ENCODE measurements around the gene CFI.

The CFI gene

GRCh38 chr4:109745830-109746229 lies 56.0 kb downstream of the CFI start:
- Histone ChIP-seq H3K9me3 (ENCODE audit: insufficient read depth, low read length) (no peaks in the 10 kb centered on the region), H3K27me3 (ENCODE audit: low read length) (no peaks in the 10 kb centered on the region), H3K4me2 (ENCODE audit: low read depth, low read length, poor library complexity, severe bottlenecking) (no peak overlapping the region), H4K20me1 (ENCODE audit: low read depth, low read length) (no peaks in the 10 kb centered on the region), H3F3A (ENCODE audit: insufficient read depth) (no peaks in the 10 kb centered on the region), H3K27ac (ENCODE audit: low read depth, low read length) (no peak overlapping the region), H3K79me2 (ENCODE audit: insufficient read depth, low read length) (no peaks in the 10 kb centered on the region), H2AFZ (ENCODE audit: low read depth, low read length, severe bottlenecking) (no peak overlapping the region), H3K9me2 (replicated peaks; ENCODE audit: insufficient read depth, low read length) (no peaks in the 10 kb centered on the region), H3K9ac (ENCODE audit: low read length) (no peak overlapping the region), H3K36me3 (ENCODE audit: low read length) (no peaks in the 10 kb centered on the region), H3K4me3 (ENCODE audit: insufficient read depth, low read length, poor library complexity, severe bottlenecking) (no peak overlapping the region)
- TF ChIP-seq EZH2phosphoT487 (conservative IDR thresholded peaks at IDR 0.05; ENCODE audit: low read length), result no peak
- no peak for TF ChIP-seq CTCF (IDR thresholded peaks at IDR 0.05; ENCODE audit: insufficient read depth, low read length, poor library complexity, severe bottlenecking)

GRCh38 chr4:109739547-109739946 lies 62.3 kb downstream of the CFI start:
- no peaks in the 10 kb centered on the region for H3K79me2 ChIP-seq (ENCODE audit: insufficient read depth, low read length)
- no peaks in the 10 kb centered on the region for H3K27me3 ChIP-seq (ENCODE audit: low read length)
- H3K9ac ChIP-seq (ENCODE audit: low read length), result no peak overlapping the region
- H3K36me3 ChIP-seq (ENCODE audit: low read length), result no peaks in the 10 kb centered on the region
- H3F3A ChIP-seq (ENCODE audit: insufficient read depth), result no peaks in the 10 kb centered on the region
- no peak overlapping the region for H2AFZ ChIP-seq (ENCODE audit: low read depth, low read length, severe bottlenecking)
- no peaks in the 10 kb centered on the region for H4K20me1 ChIP-seq (ENCODE audit: low read depth, low read length)
- H3K4me3 ChIP-seq (ENCODE audit: insufficient read depth, low read length, poor library complexity, severe bottlenecking), result no peak overlapping the region
- H3K9me2 ChIP-seq (replicated peaks; ENCODE audit: insufficient read depth, low read length), result no peaks in the 10 kb centered on the region
- H3K27ac ChIP-seq (ENCODE audit: low read depth, low read length), result no peak overlapping the region
- no peaks in the 10 kb centered on the region for H3K9me3 ChIP-seq (ENCODE audit: insufficient read depth, low read length)
- no peak overlapping the region for H3K4me2 ChIP-seq (ENCODE audit: low read depth, low read length, poor library complexity, severe bottlenecking)
- TF ChIP-seq EZH2phosphoT487 (conservative IDR thresholded peaks at IDR 0.05; ENCODE audit: low read length) (no peak), CTCF (IDR thresholded peaks at IDR 0.05; ENCODE audit: insufficient read depth, low read length, poor library complexity, severe bottlenecking) (no peak)

- no peaks in the 10 kb centered on the region for H3K27me3 ChIP-seq (ENCODE audit: low read length)
- H3F3A ChIP-seq (ENCODE audit: insufficient read depth), result no peaks in the 10 kb centered on the region
- H3K36me3 ChIP-seq (ENCODE audit: low read length), result no peaks in the 10 kb centered on the region
- H3K4me3 ChIP-seq (ENCODE audit: insufficient read depth, low read length, poor library complexity, severe bottlenecking), result no peak overlapping the region
- H3K79me2 ChIP-seq (ENCODE audit: insufficient read depth, low read length), result no peaks in the 10 kb centered on the region
- no peak overlapping the region for H2AFZ ChIP-seq (ENCODE audit: low read depth, low read length, severe bottlenecking)
- H3K9ac ChIP-seq (ENCODE audit: low read length), result no peak overlapping the region
- TF ChIP-seq CTCF (IDR thresholded peaks at IDR 0.05; ENCODE audit: insufficient read depth, low read length, poor library complexity, severe bottlenecking) (no peak), EZH2phosphoT487 (conservative IDR thresholded peaks at IDR 0.05; ENCODE audit: low read length) (no peak)
- H3K9me3 ChIP-seq (ENCODE audit: insufficient read depth, low read length), result no peaks in the 10 kb centered on the region
- no peaks in the 10 kb centered on the region for H4K20me1 ChIP-seq (ENCODE audit: low read depth, low read length)
- no peaks in the 10 kb centered on the region for H3K9me2 ChIP-seq (replicated peaks; ENCODE audit: insufficient read depth, low read length)
- H3K4me2 ChIP-seq (ENCODE audit: low read depth, low read length, poor library complexity, severe bottlenecking), result no peak overlapping the region
- no peak overlapping the region for H3K27ac ChIP-seq (ENCODE audit: low read depth, low read length)
These were observed 63.5 kb downstream of the CFI start for GRCh38 chr4:109738104-109738872.
